Right renal cortex interstitium (tissue), 3 donors: ENCODE data around the gene ARSH. TPM values are rescaled to one million over a fixed set of nuclear protein-coding genes. Genes with fewer than 3 reads are reported as not detected.
A peak's percentile ranks its signal among the peaks of the same experiment; 100 is the strongest.
"Not testable (repeated sequence)": the region's sequence is repeated elsewhere in the genome, so short reads cannot be mapped to it uniquely, and the experiment has no call there.

Source experiments
- DNase-seq, 3 donors: peaks; one replicate each; pipeline ENCODE4 v3.0.0-alpha.2; 2013; ENCODE audit warnings: low read depth in 3 of 3, low spot score in 2 of 3
- polyA plus RNA-seq, 3 donors: library from polyadenylated mRNA; unstranded; fragments of 120-200 nt; gene quantifications; one replicate each; pipeline ENCODE4 v1.2.1, GENCODE V29; 2013; ENCODE audit not compliant: insufficient read length in 3 of 3

ARSH gene, protein sequence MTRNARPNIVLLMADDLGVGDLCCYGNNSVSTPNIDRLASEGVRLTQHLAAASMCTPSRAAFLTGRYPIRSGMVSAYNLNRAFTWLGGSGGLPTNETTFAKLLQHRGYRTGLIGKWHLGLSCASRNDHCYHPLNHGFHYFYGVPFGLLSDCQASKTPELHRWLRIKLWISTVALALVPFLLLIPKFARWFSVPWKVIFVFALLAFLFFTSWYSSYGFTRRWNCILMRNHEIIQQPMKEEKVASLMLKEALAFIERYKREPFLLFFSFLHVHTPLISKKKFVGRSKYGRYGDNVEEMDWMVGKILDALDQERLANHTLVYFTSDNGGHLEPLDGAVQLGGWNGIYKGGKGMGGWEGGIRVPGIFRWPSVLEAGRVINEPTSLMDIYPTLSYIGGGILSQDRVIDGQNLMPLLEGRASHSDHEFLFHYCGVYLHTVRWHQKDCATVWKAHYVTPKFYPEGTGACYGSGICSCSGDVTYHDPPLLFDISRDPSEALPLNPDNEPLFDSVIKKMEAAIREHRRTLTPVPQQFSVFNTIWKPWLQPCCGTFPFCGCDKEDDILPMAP
- under 1 TPM in 1 of 3 donors, not detected in 2; 0.07 TPM for polyA plus RNA-seq

DNA sequence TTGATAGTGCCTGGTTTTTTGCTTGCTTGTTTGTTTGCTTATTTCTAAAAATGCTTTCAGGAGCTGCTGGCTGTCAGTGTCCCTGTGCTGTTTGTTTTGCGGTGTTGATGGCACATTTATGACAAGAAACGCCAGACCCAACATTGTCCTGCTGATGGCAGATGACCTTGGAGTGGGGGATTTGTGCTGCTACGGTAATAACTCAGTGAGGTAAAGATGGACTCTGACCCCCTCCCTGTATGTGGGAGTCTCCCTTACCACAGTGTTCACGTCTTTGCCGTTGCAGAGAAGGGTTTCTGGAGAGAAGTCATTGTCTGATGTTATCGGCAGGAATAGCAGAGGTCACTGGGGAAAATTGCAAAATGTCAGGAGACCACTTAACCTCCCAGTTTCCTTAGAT, at the start of gene ARSH:
TSS of gene ARSH (plus strand) at position 52 of the 400 bp plus-strand sequence. CDS start at position 119, 67 bp downstream.
- DNase-seq, result no peak

DNA sequence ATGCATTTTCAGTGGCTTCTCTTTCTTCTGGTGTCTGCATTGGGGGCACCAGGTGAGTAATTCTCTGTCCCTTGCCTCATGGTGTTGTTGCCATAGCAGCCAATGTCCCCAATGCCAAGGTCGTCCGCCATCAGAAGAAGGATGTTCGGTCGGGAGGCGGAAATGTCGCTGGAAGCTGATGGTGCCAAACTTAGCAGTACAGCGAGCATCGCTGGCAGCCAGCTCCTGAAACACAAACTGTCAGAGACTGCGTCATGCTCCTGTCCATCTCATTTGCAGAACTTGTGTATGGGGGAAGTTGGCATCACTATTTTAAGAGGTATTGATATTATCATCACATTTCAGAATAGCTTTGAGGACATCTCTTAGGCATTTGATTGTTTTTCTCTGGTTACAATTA, 48.1 kb upstream of the ARSH start:
- no peak for DNase-seq

DNA sequence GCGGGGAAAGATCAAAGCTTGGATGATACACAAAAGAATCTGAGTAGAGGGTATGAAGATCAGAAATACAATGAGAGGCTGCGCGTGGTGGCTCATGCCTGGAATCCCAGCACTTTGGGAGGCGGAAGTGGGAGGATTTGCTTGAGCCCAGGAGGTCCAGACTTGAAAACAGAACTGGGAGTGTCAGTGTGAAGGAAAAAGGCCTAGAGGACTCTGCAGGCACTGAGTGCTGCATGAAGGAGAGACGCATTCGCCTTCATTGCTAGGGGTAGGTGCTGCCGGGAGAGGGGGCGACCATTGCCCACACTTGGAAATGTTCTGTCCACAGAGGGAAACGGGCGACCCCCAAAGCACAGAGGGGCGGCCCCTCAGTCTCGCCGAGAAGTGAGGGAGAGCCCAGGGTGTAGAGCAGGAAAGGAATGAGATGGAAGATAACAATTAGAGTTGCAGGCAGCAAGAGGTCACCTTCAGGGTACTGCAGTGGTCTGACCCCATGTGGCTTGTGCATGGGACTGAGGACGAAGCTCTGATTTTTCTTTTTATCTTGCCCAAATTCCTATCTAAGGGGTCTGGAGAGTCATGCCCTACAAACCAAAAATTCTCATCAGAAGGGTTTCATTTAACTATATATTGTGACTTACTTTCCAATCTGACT, 45.4 kb upstream of the ARSH start:
- no peak for DNase-seq

- no peak for DNase-seq
These were observed 44.0 kb upstream of the ARSH start for GRCh38 chrX:2962381-2962780.

DNA sequence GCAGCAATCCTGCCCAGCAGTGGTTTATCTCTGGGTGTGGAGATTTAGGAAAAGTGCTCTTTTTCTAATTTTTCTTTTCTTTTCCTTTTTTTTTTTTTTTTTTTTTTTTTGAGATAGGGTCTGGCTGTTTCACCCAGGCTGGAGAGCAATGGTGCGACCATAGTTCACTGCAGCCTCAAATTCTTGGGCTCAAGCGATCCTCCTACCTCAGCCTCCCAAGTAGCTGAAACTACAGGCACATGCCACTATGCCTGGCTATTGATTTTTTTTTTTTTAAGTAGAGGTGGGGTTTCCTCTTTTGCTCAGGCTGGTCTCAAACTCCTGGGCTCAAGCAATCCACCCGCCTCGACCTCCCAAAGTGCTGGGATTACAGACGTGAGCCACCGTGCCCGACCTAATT, 42.9 kb upstream of the ARSH start:
- DNase-seq, result not testable (repeated sequence)

DNA sequence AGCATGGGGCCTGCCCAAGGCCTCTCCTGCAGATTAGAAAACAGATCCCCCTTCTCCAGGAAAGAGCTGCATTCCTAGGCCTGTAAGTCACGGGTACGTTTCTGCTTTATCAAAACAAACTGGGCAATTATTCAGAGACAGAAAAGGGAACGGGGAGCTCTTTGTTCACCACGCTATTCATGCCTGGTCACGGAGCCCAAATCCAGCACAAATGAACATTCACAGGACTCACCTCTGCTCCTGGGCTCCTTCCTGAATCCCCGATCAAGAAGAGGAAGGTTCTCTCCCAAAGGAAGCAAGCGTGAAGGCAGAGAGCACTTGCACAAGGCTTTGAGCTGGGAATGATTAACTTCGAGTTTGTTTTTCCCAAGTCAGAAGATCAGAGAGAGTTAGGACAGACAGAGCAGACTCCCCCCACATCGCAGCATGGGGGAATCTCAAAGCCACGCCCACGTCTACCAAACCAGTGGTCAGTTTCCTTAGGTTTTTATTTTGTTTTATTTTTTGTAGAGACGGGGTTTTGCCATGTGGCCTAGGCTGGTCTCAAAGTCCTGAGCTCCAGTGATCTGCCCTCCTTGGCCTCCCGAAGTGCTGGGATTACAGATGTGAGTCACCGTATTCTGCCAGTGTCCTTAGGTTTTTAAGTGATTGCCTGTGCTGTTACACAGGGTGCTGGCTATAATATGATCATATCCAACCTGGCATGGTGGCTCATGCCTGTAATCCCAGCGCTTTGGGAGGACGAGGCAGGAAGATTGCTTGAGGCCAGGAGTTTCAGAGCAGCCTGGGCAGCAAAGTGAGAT, 42.2 kb upstream of the ARSH start:
- DNase-seq, result peak in 1 of 3 donors; percentile 13

DNA sequence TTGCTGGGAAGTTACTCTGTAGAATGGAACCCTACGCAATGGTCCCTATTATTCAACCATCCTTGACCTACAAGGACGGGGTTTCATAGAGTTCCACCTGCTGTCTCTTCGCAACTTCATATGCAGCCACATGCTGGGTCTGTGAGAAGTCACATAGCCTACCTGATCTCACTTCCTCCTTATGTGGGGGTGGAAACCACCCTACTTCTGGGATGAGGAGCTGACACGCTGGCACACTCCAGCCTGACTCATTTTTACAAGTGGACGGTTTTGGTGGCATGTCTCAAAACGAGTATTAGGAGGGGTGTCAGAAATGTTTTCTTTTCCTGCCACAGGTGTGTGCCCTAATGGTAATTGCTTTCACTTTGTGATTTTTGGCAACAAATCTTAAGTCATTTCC, 40.4 kb upstream of the ARSH start:
- no peak for DNase-seq

DNA sequence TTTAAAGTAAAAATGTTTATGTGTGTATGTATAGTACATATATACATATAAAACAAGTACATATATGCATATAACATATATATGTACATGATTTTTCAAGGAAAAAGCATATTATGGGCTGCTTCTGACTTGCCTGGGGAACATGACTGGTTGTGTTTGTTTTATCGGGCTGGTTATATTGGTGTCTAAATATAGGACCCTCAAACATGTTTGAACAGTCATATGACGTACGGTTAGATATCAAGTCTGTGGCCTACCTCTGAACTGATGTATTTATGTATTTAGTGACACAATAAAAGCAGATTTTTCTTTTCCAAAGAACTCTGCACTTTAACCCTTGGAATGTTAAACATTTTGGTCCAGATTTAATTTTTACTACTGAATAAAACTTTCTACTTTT, 39.3 kb upstream of the ARSH start:
- no peak for DNase-seq

DNA sequence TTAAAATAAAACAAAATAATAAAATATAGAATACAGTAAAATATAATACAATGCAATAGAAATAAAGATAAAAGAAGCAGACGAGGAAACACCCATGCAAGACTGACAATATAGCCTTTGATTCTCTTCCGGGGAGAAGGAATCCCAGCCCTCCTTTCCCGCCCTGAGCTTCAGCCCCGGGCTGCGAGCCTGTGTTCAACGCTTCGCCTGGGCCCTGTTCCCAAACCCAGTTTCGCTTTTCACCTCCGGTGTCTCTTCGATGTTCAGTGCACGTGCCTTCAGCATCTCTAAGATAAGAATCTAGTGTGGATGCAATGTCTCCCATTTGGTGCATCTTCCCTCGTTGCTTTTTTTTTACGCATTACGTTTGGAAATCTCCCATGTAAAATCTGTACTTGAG, 38.8 kb upstream of the ARSH start:
- no peak for DNase-seq

DNA sequence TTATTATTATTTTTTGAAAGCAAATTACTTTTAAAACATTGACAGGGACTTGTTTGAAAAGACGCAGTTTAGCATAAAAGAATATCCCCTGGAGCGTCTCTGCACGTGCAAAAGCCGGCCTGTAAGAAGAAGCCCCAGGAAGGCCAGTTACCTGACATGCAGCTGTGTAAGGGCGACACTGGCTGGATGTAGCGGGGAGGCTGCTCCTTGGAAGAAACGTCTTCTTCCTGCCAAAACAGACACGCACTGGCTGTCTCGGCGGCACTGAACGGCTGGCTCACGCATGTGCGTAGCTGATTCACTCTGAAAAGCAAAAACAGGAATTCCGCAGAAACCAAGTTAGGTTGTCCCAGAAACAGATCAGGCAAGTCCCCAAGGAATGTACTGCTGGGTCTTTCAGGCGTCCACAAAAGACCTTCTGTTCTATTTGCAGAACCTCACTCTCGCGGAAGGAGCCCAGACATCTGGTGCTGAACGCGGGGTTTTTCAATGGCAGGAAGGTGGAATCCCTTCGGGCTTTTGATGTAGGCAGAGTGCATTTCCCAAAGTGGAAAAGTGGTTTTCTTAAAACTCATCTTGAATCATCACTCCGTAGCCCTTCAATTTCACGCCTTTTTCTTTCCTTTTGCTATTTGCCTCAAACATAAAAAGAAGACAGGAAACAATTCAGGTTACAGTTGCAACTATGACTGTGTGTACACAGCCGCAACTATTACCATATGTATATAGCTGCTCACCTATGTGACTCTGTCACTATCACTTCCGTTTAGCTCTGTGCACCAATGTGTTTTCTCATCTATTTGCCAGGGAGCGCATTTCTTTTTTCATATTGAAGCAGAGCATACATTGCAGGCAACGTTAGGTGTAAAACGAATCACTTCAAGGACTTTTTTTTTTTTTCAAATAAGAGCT, 38.1 kb upstream of the ARSH start:
- DNase-seq, result no peak

DNA sequence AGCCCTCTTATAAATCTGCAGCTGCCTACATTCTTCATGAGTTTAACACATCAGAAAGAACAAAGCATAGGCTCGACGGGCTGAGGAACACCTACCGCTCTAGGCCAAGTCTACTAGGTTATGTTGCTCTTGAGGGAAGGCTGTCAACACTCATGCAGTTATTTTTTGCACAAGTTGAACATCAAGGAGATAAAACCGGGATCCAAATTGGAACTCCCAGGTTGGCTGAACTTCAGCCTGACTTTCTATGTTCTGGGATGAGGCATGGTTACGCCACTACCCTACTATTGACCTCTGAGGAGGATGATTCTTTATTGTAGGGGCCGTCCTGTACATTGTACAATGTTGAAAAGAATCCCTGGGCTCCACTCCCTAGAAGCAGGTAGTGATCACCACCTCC, 37.3 kb upstream of the ARSH start:
- no peak for DNase-seq

- DNase-seq, result peak in 1 of 3 donors; percentile 30
These were observed 34.0 kb upstream of the ARSH start for GRCh38 chrX:2972391-2972790.

GRCh38 chrX:2974961-2975360, 31.4 kb upstream of the ARSH start:
- DNase-seq, result no peak

GRCh38 chrX:2978639-2979038, 27.7 kb upstream of the ARSH start:
- not testable (repeated sequence) for DNase-seq

DNA sequence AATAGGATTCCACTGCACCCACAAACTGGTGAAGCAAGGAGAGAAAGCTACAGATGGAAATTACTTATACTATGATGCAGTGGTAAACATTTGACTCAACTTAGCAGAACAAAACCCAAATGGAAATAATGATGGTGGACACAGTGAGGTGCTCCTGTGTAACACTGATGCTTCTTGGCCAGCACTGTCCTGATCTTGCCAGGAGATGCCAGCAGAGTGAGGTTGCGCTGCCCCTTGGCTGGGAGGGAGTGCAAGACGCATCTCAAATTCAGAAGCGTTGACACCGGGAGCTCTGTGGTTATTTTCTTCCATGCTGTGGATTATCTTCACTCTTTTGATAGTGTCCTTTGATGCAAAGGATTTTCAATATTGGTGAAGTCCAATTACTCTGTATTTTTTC, 22.0 kb upstream of the ARSH start:
- no peak for DNase-seq

DNA sequence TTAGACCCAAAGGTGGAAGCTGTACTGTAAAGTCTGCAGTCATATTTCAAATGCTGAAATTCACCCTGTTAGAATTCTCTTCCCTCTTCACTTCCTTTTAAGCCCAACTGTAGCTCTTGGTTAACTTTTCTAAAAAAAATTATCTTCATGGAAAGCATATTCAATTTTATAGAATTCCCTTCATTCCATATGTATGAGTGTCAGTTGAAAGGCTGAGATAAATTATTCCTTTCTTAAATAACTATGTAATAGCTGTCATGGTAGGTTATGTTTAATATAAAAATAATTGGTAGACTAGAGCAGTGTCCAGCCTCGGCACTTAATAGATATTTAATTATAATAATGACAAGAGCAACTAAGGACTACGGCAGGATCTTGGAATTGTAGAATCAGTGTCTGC, 16.8 kb upstream of the ARSH start:
- no peak for DNase-seq

DNA sequence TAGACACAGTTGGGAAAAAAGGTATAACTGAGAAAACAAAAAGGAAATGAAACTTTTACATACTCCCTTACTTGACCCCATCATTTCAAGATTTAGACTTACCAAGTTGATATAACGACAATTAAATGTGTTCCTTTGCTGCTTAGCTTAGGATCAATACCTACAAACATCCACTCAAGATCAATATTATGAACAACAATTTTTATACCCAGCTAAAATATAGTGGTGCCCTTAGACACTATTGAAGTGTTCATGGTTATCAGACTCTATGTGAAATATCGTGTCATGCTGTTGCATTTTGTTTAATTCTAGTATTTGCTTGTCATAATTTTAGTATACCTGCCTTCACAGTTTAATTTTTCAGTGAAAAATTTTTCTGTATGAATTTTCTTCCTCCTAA, 4.2 kb downstream of the ARSH start:
- no peak for DNase-seq

GRCh38 chrX:3017492-3017891, 11.1 kb downstream of the ARSH start:
- DNase-seq, result no peak

DNA sequence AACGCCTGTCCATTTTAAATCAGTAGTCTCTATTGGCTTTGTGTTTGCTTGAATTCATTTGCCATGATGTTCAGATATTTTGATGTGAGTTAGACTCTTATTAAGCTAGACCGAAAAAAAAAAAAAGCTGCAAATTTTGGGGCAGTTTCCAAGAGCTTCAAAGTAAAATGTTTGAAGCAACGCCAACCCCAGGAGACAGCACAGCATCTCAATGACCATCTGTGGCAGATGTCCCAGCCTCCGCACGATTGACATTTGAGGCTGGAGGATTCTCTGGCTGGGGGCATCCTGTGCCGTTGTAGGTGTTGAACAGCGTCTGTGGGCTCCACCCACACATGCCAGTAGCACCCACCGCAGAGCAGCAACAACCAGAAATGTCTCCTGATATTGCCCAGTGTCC, 17.8 kb downstream of the ARSH start:
- DNase-seq, result no peak
